HG03575 (cell line): Measurements from ENCODE around the gene MAFB.
"Not testable (repeated sequence)": the region's sequence is repeated elsewhere in the genome, so short reads cannot be mapped to it uniquely, and the experiment has no call there.

Experiments
- ATAC-seq: cut with Tn5 transposase; IDR thresholded peaks from one replicate; pipeline ENCODE4 v1.9.1; 2021; ENCODE audit not compliant: unreplicated experiment, insufficient number of reproducible peaks, low FRiP score; ENCODE audit errors: extremely low read depth

Gene MAFB

GRCh38 chr20:40689100-40689942, at the start of gene MAFB:
Gene MAFB, minus strand, starts transcription at chr20:40689236. Its CDS starts 386 bp downstream, at chr20:40688850.
- no peak for ATAC-seq

GRCh38 chr20:40736468-40736867, 47.4 kb upstream of the MAFB start:
- not testable (repeated sequence) for ATAC-seq

- ATAC-seq, result no peak
Observed at GRCh38 chr20:40728996-40729395, 40.0 kb upstream of the MAFB start.

- ATAC-seq, result no peak
Observed at GRCh38 chr20:40728470-40728869, 39.4 kb upstream of the MAFB start.

- no peak for ATAC-seq
Observed at GRCh38 chr20:40727960-40728359, 38.9 kb upstream of the MAFB start.

- ATAC-seq, result no peak
Observed at GRCh38 chr20:40726776-40727175, 37.7 kb upstream of the MAFB start.

GRCh38 chr20:40724566-40724965, 35.5 kb upstream of the MAFB start:
- no peak for ATAC-seq

- ATAC-seq, result no peak
Observed at GRCh38 chr20:40720826-40721225, 31.8 kb upstream of the MAFB start.

- no peak for ATAC-seq
Observed at GRCh38 chr20:40720099-40720498, 31.1 kb upstream of the MAFB start.

- ATAC-seq, result no peak
Observed at GRCh38 chr20:40718982-40719729, 30.1 kb upstream of the MAFB start.

GRCh38 chr20:40718214-40718977, 29.4 kb upstream of the MAFB start:
- ATAC-seq, result no peak

GRCh38 chr20:40717343-40717865, 28.4 kb upstream of the MAFB start:
- ATAC-seq, result no peak

GRCh38 chr20:40715491-40715890, 26.5 kb upstream of the MAFB start:
- ATAC-seq, result no peak

GRCh38 chr20:40714916-40715315, 25.9 kb upstream of the MAFB start:
- ATAC-seq, result no peak

GRCh38 chr20:40714109-40714508, 25.1 kb upstream of the MAFB start:
- ATAC-seq, result no peak

- ATAC-seq, result no peak
Observed at GRCh38 chr20:40713508-40713907, 24.5 kb upstream of the MAFB start.

- no peak for ATAC-seq
Observed at GRCh38 chr20:40711079-40711478, 22.0 kb upstream of the MAFB start.

- no peak for ATAC-seq
Observed at GRCh38 chr20:40710603-40711002, 21.6 kb upstream of the MAFB start.

- no peak for ATAC-seq
Observed at GRCh38 chr20:40706977-40707582, 18.0 kb upstream of the MAFB start.
